HEK293T (cell line): ENCODE measurements around the gene CILP2.

Experiments
- CTCF ChIA-PET: fragments of 350-600 bp; formaldehyde crosslinking; extraction: SDS; loops from one replicate; lab custom pipeline; 2021; ENCODE audit warnings: antibody characterized with exemption, inconsistent platforms; lab: Yijun Ruan, JAX
- POLR2A ChIA-PET: fragments of 350-600 bp; formaldehyde crosslinking; extraction: SDS; loops from one replicate; lab custom pipeline; 2020; ENCODE audit warnings: antibody characterized with exemption, inconsistent platforms; lab: Yijun Ruan, JAX
- DNase-seq: peaks from one replicate; pipeline ENCODE4 v3.0.0; 2012; ENCODE audit warnings: mixed read lengths; ENCODE audit errors: extremely low spot score
- ARNT ChIP-seq: fragments of 450-650 bp; IDR thresholded peaks from 2 replicates; pipeline ENCODE4 v1.6.1; 2017; ENCODE audit warnings: mild to moderate bottlenecking
- BHLHE40 ChIP-seq: fragments of 450-650 bp; IDR thresholded peaks from 2 replicates; pipeline ENCODE4 v1.6.1; 2016; ENCODE audit warnings: mild to moderate bottlenecking, moderate library complexity, borderline replicate concordance
- CTBP1 ChIP-seq: fragments of 450-650 bp; IDR thresholded peaks from 2 replicates; pipeline ENCODE4 v1.6.1; 2016; ENCODE audit warnings: borderline replicate concordance
- ELF4 ChIP-seq: fragments of 450-650 bp; IDR thresholded peaks from 2 replicates; pipeline ENCODE4 v1.6.1; 2017; ENCODE audit warnings: antibody characterized with exemption
- FOXA1 ChIP-seq: fragments of 450-650 bp; IDR thresholded peaks from 2 replicates; pipeline ENCODE4 v1.6.1; 2016; ENCODE audit warnings: mild to moderate bottlenecking
- FOXK2 ChIP-seq: fragments of 450-650 bp; IDR thresholded peaks from 2 replicates; pipeline ENCODE4 v1.6.1; 2016; ENCODE audit warnings: mild to moderate bottlenecking
- FOXM1 ChIP-seq: fragments of 450-650 bp; IDR thresholded peaks from 2 replicates; pipeline ENCODE4 v1.6.1; 2017; ENCODE audit warnings: mild to moderate bottlenecking, borderline replicate concordance
- HDGF ChIP-seq: fragments of 450-650 bp; IDR thresholded peaks from 2 replicates; pipeline ENCODE4 v1.6.1; 2017; ENCODE audit warnings: antibody characterized with exemption, borderline replicate concordance
- L3MBTL2 ChIP-seq: fragments of 450-650 bp; conservative IDR thresholded peaks from 2 replicates; pipeline ENCODE4 v1.6.1; 2016; ENCODE audit warnings: mild to moderate bottlenecking
- LEF1 ChIP-seq: fragments of 450-650 bp; IDR thresholded peaks from 2 replicates; pipeline ENCODE4 v1.6.1; 2017; ENCODE audit warnings: mild to moderate bottlenecking, borderline replicate concordance
- NFRKB ChIP-seq: fragments of 450-650 bp; IDR thresholded peaks from 2 replicates; pipeline ENCODE4 v1.6.1; 2016; ENCODE audit warnings: mild to moderate bottlenecking, moderate library complexity
- SP1 ChIP-seq: fragments of 450-650 bp; IDR thresholded peaks from 2 replicates; pipeline ENCODE4 v1.6.1; 2017
- SUZ12 ChIP-seq: fragments of 450-650 bp; IDR thresholded peaks from 2 replicates; pipeline ENCODE4 v1.6.1; 2016; ENCODE audit warnings: mild to moderate bottlenecking
- TARDBP ChIP-seq: fragments of 450-650 bp; IDR thresholded peaks from 2 replicates; pipeline ENCODE4 v1.6.1; 2016
- ZNF384 ChIP-seq: fragments of 450-650 bp; IDR thresholded peaks from 2 replicates; pipeline ENCODE4 v1.6.1; 2016
- TF ChIP-seq, protein P1 (sequence below): fragments of 450-650 bp; IDR thresholded peaks from 2 replicates; pipeline ENCODE4 v1.6.1; 2016

CILP2 gene

DNA sequence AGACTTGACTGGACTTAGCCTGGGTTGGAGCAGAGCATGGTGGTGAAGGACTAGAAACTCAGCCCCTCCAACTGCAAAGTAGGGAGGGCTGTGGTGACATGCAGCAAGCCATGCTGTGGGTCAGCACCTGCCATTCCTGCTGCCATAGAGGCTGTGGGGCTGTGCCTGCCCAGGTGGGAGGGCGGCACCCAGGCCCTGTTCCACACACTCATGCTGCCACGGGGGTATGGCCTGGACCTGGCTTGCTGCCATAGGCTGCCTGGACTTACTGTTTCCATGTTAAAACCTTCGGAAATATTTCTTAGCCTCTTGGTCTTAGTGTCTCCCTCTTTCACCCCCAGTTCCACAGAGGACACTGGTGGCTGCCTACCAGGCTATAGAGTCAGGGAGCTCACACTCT is 29.3 kb downstream of the CILP2 start:
- POLR2A ChIA-PET = no interaction called here
- CTCF ChIA-PET = no interaction called here
- TF ChIP-seq SUZ12 = no peak
- no peak for TF ChIP-seq SP1
- no peak for TF ChIP-seq BHLHE40
- TF ChIP-seq HDGF = no peak
- TF ChIP-seq, protein P1, sequence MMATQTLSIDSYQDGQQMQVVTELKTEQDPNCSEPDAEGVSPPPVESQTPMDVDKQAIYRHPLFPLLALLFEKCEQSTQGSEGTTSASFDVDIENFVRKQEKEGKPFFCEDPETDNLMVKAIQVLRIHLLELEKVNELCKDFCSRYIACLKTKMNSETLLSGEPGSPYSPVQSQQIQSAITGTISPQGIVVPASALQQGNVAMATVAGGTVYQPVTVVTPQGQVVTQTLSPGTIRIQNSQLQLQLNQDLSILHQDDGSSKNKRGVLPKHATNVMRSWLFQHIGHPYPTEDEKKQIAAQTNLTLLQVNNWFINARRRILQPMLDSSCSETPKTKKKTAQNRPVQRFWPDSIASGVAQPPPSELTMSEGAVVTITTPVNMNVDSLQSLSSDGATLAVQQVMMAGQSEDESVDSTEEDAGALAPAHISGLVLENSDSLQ = no peak
- TF ChIP-seq ELF4 = no peak
- TF ChIP-seq ZNF384 = no peak
- TF ChIP-seq LEF1 = no peak
- TF ChIP-seq NFRKB = no peak
- TF ChIP-seq L3MBTL2 = no peak
- TF ChIP-seq FOXK2 = no peak
- no peak for TF ChIP-seq TARDBP
- no peak for TF ChIP-seq FOXA1
- TF ChIP-seq CTBP1 = no peak
- no peak for TF ChIP-seq ARNT
- no peak for TF ChIP-seq FOXM1
- no peak for DNase-seq

DNA sequence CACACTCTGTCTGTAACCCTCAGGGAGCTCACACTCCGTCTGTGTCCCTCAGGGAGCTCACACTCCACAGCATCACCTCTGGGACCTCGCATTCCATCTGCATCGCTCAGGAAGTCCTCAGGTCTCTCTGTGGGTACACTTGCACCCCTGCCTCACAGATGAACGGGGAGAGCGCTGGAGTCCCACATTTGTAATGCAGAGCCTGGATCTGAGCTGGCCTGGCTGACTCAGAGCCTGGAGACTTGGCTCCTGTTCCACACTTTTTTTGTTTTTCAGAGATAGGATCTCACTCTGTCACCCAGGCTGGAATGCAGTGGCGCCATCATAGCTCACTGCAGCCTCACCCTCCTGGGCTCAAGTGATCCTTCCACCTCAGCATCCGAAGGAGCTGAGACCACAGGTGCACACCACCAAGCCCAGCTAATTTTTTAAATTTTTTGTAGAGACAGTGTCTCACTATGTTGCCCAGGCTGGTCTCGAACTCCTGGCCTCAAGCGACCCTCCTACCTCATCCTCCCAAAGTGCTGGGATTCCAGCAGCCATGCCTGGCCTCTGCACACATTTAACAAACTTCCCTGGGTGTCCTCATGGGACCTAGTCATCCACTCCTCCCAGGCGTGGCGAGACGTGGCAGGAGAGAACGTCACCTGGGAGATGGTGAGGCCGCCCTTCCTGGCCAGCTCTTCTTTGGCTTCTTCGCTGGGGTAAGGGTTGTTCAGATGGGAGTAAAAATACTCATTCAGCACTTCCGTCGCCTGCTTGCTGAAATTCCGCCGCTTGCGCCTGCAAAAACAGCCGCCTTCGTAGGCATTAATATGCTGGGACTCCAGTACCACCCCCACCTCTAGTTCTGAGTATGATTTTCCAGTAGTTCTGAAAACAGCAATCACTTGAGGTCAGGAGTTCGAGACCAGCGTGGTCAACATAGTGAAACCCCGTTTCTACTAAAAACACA is 31.0 kb downstream of the CILP2 start:
- TF ChIP-seq NFRKB (no peak), ARNT (no peak), L3MBTL2 (no peak), HDGF (no peak), FOXA1 (no peak)
- ChIA-PET CTCF (interaction anchor here (1.7 kb wide), 1 partner anchor 15 kb away, joined by 8 read pairs; no protein-coding TSS in a partner anchor), POLR2A (no interaction called here)
- DNase-seq = no peak

DNA sequence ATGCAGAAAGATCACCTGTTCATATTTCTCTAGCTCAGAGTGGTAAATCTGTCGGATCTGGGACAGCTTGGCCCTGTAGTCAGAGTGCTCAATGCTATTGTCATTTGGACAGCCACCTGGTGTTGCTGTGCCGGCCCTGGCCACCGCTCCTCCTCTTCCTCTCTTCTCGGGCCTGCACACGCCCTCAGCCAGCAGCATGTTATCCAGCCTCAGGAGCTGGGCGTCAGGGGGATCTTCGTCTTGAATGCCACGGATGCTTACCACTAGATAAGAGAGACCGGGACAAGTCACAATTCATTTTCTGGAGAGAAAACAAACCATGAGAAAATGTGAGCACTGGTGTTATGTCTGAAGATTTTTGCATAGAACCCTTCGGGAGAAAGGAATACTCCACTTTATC is 32.5 kb downstream of the CILP2 start:
- POLR2A ChIA-PET = no interaction called here
- CTCF ChIA-PET = interaction anchor here (1.0 kb wide), 1 partner anchor 16 kb away, joined by 3 read pairs; no protein-coding TSS in a partner anchor
- TF ChIP-seq FOXK2 (no peak), L3MBTL2 (no peak), TARDBP (no peak), ZNF384 (no peak), BHLHE40 (no peak), SP1 (no peak), LEF1 (no peak), HDGF (no peak), CTBP1 (no peak), FOXM1 (no peak), SUZ12 (no peak)
- TF ChIP-seq, protein P1 = no peak
- no peak for DNase-seq

DNA sequence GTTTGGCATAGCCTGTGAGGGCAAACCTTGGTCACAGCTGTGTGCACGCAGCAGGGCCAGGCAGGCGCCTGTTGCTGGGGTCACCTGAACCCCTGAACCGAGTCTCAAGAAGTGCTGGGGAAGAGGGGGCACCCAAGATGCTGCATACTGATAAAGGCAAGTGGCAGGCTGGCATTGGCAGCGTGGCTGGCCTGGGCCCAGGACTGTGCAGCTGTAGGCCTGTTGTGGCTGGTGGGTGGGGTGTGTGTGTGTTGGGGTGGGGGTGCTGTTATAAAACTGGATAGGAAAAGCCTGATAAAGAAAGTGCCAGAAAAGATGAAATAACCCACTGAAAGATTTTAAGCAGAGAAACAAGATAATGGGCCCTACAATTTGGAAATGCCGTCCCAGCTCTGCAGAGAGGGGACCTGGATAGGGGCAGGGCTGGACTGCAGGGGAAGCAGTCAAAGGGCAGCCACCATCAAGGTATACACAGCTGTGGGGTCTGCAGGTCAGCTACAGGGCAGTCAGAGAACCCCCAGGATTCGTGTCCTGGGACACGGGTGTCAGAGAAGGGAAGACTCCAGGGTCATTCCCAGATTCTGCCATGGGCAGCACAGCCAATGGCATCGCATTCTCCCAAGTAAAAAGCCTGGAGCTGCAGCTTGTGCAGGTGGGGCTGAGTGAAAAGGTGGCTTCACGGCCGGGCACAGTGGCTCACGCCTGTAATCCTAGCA is 33.2 kb downstream of the CILP2 start:
- ChIA-PET CTCF (interaction anchor here (1.0 kb wide), 1 partner anchor 17 kb away, joined by 3 read pairs; no protein-coding TSS in a partner anchor), POLR2A (no interaction called here)
- TF ChIP-seq FOXM1 (no peak), ELF4 (no peak), ZNF384 (no peak), ARNT (no peak), L3MBTL2 (no peak), HDGF (no peak), FOXK2 (no peak), SUZ12 (no peak), BHLHE40 (no peak), SP1 (no peak), NFRKB (no peak), TARDBP (no peak)
- TF ChIP-seq, protein P1 = no peak
- DNase-seq = no peak

DNA sequence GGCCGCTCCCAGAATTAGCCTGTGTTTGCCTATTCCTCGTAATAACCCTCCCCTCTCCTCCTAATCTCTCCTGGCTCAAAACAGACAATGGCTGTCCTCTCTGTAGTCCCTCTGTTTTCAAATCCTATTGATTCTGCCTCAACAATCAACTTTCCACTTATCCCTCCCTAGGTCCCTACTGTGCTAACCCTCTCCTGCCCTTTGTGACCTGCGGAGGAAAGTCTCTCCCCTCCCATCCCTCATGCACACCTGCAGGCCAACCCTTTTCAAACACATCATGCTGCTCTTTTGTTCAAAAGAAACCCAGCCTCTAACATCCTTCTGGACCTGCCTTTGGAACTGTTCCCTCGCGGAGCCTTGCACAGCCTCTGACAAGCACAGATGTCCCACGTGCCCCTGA is 37.3 kb downstream of the CILP2 start:
- DNase-seq = no peak
- TF ChIP-seq ELF4 (no peak), SUZ12 (no peak), ARNT (no peak)
- ChIA-PET CTCF (interaction anchor here (1.6 kb wide), 1 partner anchor 21 kb away, joined by 10 read pairs; no protein-coding TSS in a partner anchor), POLR2A (no interaction called here)

DNA sequence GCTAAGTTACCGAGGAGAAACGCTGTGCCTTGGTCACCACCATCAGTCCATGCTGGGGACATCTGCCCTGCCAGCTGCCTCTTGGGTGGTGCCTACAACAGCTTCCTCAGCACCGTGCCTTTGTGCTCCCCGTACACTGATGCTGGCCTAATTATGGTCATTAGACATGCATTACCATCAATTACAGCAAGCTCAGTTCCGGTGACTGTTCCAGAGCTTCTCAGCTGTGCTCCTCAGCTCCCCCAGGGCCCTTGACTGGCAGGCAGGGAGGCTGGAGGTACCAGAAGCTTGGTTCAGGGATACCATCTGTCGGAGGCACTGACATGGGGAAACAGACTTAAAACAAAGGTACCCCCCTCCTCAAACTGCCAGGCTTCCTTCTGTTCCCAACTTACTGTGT is 40.2 kb downstream of the CILP2 start:
- DNase-seq = no peak
- TF ChIP-seq BHLHE40 = no peak
- TF ChIP-seq ZNF384 = no peak
- no peak for TF ChIP-seq HDGF
- TF ChIP-seq ARNT = no peak
- TF ChIP-seq TARDBP = no peak
- no peak for TF ChIP-seq FOXA1
- no peak for TF ChIP-seq SUZ12
- no peak for TF ChIP-seq LEF1
- TF ChIP-seq, protein P1 = no peak
- no peak for TF ChIP-seq SP1
- no peak for TF ChIP-seq FOXK2
- TF ChIP-seq ELF4 = no peak
- no peak for TF ChIP-seq CTBP1
- no peak for TF ChIP-seq NFRKB
- TF ChIP-seq FOXM1 = no peak
- ChIA-PET POLR2A (interaction anchor here (0.7 kb wide), 1 partner anchor 287 kb away, joined by 3 read pairs; no protein-coding TSS in a partner anchor), CTCF (no interaction called here)
